ENCODE measurements around the gene RPP30.
"Not testable (repeated sequence)": the region's sequence is repeated elsewhere in the genome, so short reads cannot be mapped to it uniquely, and the experiment has no call there.

RPP30 gene

DNA sequence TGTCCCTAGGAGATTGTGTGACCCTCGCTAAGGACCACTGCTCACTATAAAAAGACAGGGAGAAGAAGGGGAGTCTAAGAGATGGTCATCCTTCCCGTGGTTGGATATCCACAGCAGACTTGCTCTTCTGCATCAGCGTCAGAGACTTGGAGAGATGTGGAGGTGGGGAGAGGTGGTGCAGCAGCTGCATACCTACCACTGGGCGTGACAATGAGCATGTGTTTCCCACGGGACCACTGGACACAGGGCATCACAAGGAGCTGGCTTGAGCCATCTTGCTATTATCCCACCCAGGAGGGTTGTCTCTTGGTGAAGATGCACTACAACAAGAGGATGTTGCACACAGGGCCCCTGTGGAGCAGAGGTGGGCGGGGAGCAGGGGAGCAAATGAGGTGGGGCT, 67.9 kb downstream of the RPP30 start:
- no peak for DNase-seq (ENCODE audit: low read depth in 2 of 2, low spot score in 1 of 2)

DNA sequence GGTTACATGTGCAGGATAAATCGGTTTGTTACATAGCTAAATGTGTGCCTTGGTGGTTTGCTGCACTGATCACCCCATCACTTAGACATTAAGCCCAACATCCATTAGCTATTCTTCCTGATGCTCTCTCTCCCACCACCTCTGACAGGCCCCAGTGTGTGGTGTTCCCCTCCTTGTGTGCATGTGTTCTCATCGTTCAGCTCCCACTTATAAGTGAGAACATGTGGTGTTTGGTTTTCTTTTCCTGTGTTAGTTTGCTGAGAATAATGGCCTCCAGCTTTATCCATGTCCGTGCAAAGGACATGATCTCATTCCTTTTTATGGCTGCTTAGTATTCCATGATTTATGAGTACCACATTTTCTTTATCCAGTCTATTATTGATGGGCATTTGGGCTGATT, 71.2 kb downstream of the RPP30 start:
- DNase-seq (ENCODE audit: low read depth in 2 of 2, low spot score in 1 of 2) = not testable (repeated sequence)

GRCh38 chr10:90944749-90945148, 73.0 kb downstream of the RPP30 start:
- DNase-seq (ENCODE audit: low read depth in 2 of 2, low spot score in 1 of 2) = no peak

DNA sequence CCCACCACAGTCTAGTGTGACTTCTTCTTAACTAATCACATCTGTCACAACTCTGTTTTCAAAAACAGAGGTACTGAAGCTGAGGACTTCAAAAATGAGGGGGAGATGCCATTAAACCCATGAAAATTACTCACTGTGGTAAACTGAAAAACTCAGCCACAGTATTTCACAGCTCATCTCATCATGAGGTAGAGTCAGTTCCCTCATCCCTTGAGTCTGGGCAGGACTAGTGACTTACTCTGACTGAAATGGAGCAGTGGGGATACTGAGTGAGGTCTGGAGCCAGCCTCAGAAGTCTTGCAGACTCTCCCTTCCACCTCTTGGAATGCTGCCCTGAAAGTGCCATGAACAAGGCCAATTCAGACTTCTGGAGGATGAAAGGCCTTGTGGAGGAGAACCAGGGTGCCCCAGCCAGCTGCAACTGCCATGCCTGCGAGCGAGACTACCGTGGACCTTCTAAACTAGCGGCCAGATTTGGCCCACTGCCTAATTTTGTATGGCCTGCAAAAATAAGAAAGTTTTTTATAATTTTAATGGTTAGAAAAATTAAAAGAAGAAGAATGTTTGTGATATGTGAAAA, 73.8 kb downstream of the RPP30 start:
- DNase-seq (ENCODE audit: low read depth in 2 of 2, low spot score in 1 of 2) = no peak

GRCh38 chr10:90947030-90947960, 75.5 kb downstream of the RPP30 start:
- no peak for DNase-seq (ENCODE audit: low read depth in 2 of 2, low spot score in 1 of 2)

Measured in stimulated activated CD8-positive, alpha-beta memory T cell treated with anti-CD3 and anti-CD28 coated beads, Interleukin-4, amount 100 ng/mL, for 4 hours (primary cell).